GM21619 (cell line): Measurements from ENCODE around the gene ITSN1.

Source experiments
- ATAC-seq: cut with Tn5 transposase; IDR thresholded peaks from one replicate; pipeline ENCODE4 v1.9.1; 2021; ENCODE audit not compliant: unreplicated experiment

ITSN1 gene

GRCh38 chr21:33808715-33809367 lies 166.5 kb downstream of the ITSN1 start:
- ATAC-seq, result no peak

DNA sequence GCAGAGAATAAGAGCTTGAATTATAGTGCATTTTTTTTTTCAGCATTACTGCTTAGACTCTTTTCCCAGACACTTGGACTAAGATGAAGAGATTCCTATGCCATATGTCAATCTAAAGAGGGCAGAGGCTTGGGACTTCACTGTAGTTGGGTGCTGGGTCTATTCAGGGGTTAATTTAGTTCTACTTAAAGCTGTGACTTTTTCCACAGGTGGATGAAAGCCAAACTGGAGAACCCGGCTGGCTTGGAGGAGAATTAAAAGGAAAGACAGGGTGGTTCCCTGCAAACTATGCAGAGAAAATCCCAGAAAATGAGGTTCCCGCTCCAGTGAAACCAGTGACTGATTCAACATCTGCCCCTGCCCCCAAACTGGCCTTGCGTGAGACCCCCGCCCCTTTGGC lies 168.5 kb downstream of the ITSN1 start:
- no peak for ATAC-seq

DNA sequence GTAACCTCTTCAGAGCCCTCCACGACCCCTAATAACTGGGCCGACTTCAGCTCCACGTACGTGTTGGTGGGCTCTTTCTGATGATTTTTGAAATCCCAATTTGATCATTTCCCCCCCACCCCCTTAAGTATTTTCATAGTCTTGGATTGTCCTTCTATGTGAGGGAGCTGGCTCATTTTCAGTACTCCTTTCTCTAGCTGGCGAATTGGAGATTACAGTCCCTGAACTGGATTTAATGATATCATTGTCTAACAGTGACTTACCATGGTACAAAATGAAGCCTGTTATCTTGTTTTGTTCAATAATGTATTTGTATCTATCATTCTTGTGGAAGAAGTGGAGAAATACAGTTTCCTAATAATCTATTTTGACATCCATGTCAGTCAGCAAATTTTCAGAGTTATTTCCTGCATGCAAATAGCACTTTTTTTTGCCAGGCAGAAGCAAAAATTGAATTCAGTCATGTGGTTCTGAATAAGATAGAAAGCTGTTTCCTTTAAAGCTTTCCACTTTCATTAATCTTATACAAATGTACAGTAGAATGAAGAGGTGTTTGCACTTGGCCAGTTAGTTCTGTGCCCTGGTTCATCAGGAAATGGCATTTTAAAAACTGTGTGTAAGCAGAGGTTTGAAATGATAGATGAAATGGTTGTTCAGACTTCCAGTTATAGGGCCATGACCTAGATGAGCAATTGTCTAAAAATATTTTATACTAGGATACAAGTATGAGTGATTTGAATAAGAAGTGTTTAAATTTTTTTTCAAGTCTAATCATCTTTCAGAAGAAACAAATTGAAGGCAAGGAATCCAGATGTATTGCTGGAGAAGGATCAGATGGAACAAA lies 169.1 kb downstream of the ITSN1 start:
- no peak for ATAC-seq

DNA sequence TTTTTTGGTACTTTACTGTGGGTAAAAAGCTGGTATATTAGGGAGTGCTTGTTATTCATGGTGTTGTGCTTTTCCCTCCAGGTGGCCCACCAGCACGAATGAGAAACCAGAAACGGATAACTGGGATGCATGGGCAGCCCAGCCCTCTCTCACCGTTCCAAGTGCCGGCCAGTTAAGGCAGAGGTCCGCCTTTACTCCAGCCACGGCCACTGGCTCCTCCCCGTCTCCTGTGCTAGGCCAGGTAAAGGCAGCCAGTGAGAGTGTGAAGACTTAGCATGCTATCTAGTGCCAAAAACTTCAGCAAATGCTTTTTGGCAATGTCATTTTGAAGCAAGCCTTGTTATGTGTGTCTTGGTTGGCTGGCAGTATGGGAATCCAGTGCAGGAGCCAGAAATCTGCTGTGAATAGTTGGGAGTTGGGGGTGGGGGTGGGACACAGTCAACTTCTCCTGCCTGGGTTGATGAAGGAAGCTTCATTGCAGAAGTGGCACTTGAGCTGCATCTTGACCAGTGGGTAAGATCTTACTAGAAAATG lies 171.6 kb downstream of the ITSN1 start:
- no peak for ATAC-seq

DNA sequence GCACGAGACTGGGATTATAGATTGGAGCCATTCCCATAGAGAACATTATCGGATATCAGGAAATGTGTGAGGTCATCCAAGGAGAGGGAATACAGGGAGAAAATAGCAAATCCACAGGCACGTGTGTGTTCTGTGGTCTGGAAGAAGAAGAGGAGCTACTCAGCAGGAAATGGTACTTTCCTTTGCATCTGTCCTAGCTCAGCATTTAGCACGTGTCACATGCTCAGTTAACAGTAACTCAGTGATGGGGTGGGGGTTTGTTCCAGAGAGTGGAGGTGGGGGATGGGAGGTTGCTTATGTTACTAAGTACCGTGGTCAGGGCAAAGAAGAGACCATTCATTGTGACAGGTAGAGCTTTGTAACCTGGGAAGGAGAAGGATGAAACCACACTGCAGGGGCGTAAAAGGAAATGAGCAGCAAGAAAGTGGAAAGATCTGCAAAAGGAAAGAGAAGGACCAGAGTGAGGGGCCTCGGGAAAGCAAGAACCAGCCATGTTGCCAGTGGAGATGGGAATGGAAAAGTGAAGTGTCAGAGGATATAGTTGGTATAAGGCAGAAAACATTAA lies 172.9 kb downstream of the ITSN1 start:
- no peak for ATAC-seq

GRCh38 chr21:33816174-33816573 lies 173.9 kb downstream of the ITSN1 start:
- no peak for ATAC-seq

DNA sequence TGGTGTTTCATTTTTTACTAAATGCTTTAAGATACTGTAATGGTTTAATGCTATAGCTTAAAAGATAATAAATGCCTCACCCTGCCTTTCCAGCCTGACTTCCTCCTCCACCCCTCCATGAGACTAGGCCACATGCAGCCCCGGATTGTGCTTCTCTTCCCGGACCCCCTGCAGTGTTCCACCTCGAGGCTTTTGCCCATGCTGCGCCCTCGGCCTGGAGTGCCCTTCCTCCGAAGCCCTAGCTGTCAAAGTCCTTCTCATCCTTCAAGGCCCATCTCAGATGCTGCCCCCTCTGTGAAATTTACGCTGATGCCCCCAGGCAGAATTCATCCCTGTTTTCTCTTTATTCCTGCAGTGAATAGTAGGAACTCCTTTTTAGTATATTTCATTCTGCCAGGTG lies 174.8 kb downstream of the ITSN1 start:
- no peak for ATAC-seq

DNA sequence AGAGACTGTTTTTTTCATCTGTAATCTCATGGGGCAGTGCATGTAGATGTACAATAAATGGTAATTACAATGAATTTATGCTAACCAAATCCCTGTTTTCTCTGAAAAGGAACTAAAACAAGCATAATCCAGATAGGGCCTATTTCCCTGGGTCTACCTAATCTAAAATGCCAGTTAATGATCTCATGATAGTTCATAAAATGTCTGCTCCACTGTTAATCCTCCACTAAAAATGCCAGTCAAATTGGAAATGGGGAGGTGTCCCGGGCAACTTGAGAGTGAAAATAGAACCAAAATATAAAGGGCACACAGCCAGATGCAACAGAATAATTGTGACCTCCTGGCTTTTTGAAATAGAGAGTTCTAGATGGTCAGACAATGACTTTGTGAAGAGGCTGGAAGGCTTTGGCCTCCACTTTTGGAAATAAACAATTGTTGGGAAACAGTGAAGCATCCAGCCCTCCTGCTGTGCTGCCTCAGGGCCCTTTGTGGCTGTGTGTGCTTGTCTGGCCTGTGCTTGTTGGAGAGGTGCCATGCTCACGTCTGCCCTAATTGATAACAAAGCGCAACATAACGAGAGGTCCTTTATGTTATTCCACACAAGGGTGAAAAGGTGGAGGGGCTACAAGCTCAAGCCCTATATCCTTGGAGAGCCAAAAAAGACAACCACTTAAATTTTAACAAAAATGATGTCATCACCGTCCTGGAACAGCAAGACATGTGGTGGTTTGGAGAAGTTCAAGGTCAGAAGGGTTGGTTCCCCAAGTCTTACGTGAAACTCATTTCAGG lies 175.6 kb downstream of the ITSN1 start:
- no peak for ATAC-seq

GRCh38 chr21:33820230-33820770 lies 178.0 kb downstream of the ITSN1 start:
- ATAC-seq, result no peak

DNA sequence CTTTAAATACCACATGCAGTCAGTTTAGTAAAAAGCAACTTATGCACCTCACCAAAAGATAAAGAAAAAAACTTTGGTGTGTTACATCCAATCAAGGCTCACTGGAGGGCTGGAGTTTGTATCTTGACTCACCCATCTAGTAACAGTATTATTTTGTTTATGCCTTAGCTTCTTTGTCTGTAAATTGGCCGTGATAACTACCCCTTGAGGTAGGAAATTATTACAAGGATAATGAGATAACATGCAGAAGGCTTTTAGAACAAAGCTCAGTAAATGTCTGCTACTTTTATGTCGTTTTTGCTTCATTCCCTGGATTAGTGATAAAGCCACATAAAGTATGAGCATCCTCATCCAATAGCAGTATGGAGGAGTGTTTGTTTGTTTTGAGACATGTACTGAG lies 178.5 kb downstream of the ITSN1 start:
- ATAC-seq, result no peak

DNA sequence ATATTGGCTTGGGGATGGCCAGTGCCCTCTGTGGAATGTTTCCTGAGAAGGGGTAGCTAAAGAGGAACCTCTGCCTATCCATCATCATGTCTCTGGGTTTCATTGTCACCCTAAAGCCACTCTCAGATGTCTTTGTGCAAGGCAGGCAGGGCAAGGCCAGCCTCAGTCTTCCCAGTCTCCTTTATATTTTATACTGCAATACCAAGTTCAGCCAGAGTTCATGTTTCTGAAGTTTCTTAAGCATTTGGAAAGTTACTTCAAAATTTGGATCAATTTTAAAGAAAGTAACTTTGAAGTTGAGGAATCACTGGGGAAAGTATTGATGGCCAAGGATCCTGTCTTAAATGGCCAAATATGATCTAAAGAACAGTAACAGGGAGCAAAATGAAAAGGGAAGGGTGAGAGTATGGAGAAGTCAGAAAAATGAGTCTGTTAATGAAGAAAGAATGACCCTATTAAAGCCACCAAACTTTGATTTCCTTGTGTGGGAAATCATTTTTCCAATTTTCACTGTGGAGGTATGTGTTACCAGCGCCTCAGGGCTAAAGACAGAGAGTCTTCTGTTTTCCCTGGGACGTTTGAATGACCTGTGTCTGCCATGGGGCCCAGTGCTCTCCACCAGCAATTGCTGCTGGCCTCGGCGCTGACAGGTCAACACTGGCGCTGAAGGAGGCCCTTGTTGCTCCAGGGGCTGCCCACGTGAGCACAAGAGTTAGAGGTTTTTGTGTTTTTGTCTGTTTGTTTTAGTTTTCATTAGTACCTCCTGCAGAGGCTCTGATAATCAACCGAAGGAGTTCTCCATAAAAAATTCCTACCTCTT lies 179.4 kb downstream of the ITSN1 start:
- no peak for ATAC-seq

GRCh38 chr21:33824156-33824941 lies 182.0 kb downstream of the ITSN1 start:
- ATAC-seq, result no peak

DNA sequence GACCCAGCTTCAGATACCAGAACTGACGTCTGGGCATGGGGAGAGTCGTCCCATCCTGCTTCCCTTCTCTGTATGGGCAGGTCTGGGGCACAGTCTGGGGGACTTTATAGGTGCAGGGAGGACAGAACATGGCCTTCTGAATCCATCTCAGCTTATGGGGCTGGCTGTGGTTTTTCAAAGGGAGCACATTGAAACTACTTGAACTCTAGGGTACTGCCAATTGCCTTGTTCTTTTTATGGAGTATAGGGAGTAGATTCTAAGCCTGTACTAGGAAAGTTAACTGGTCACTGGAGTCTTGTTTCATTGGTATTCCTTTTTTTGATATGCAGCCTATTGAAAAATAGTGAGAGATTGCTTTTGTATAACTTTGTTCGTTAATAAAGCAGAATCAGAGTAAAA lies 183.1 kb downstream of the ITSN1 start:
- no peak for ATAC-seq

DNA sequence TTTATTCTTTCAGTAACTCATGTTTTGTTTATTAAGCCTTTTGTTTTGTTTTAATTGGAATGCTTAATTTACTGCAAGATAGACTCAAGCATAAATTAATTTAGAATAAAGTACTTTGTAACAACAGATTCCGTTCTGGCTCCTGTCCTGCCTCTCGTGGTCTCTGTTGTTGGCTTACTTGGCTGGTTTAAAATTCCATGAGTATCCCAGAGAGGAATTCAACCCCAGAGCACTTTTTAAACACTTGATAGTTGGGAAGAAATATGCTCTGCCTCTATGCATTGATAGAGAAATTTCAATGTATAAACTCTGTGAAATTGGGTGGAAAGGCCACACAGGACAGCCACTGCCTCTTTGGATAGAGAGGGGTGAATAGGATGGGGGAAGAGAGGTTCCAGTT lies 183.6 kb downstream of the ITSN1 start:
- ATAC-seq, result no peak

DNA sequence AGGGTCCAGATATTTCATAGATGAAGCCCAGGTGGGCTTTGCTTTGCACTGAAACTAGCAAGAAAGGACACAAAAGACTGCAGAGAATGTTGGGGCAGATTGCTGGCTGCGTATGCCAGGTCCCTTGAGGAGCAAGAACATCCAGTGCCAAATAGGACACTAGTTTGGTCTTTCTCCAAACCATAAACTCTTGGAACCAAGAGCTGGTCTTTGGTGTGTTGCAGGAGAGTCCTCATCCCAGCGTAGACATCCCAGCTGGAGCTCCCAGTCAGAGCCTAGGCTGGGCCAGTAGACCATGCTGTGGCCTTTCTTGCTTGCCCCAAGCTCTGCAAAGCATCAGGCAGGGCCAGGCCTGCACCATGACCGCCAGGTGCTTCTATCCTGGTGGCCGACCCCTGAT lies 185.8 kb downstream of the ITSN1 start:
- no peak for ATAC-seq

- ATAC-seq, result no peak
These were observed 186.3 kb downstream of the ITSN1 start for GRCh38 chr21:33828577-33828976.

GRCh38 chr21:33829844-33830243 lies 187.5 kb downstream of the ITSN1 start:
- ATAC-seq, result no peak

- no peak for ATAC-seq
These were observed 189.8 kb downstream of the ITSN1 start for GRCh38 chr21:33831962-33832659.
